Keratinocyte (primary cell): ENCODE data around the gene GPR39. TPM values are rescaled to one million over a fixed set of nuclear protein-coding genes. Genes with fewer than 3 reads are reported as not detected.

Experiments used
- DNase-seq: peaks from one replicate; pipeline ENCODE4 v3.0.0-alpha.2; 2011; ENCODE audit warnings: low read depth, missing footprints, low spot score
- FAIRE-seq: peaks from 2 replicates; lab custom pipeline; 2011; peaks lifted over from hg19 to GRCh38; lab: Jason Lieb, UNC
- H2AFZ ChIP-seq: 2 replicates; pipeline ENCODE4 v1.6.0; 2012; ENCODE audit warnings: low read length, control low read depth, inconsistent platforms; ENCODE audit not compliant: control insufficient read depth
- H3K27ac ChIP-seq: 2 replicates; pipeline ENCODE4 v1.5.1; 2011; ENCODE audit warnings: low read length; ENCODE audit not compliant: control insufficient read depth, insufficient read depth
- H3K27me3 ChIP-seq: 3 replicates; pipeline ENCODE4 v1.6.0; 2011; ENCODE audit warnings: low read length; ENCODE audit not compliant: control insufficient read depth, insufficient read depth; ENCODE audit errors: extremely low read depth
- H3K36me3 ChIP-seq, 2 experiments: 2 replicates in 1 of 2; 3 replicates in 1 of 2; pipeline ENCODE4 v1.5.1; 2011; ENCODE audit warnings: low read length in 2 of 2, mild to moderate bottlenecking in 1 of 2; ENCODE audit not compliant: control insufficient read depth in 2 of 2, insufficient read depth in 2 of 2; ENCODE audit errors: extremely low read depth in 1 of 2
- H3K4me1 ChIP-seq: 3 replicates; pipeline ENCODE4 v1.5.1; 2011; ENCODE audit warnings: low read length; ENCODE audit not compliant: control insufficient read depth, insufficient read depth; ENCODE audit errors: extremely low read depth
- H3K4me2 ChIP-seq: 3 replicates; pipeline ENCODE4 v1.6.0; 2011; ENCODE audit warnings: low read depth, low read length; ENCODE audit not compliant: control insufficient read depth, insufficient read depth; ENCODE audit errors: extremely low read depth
- H3K4me3 ChIP-seq, 3 experiments: fragments of 200-600 bp in 1 of 3; sonication (generic) in 1 of 3; 2 replicates in 2 of 3; 3 replicates in 1 of 3; pipeline ENCODE4 v1.5.1; 2011 to 2016; ENCODE audit warnings: low read length in 3 of 3, mild to moderate bottlenecking in 3 of 3, control low read depth in 2 of 3, inconsistent platforms in 1 of 3, low read depth in 1 of 3, mixed read lengths in 1 of 3, mixed run types in 1 of 3, moderate library complexity in 1 of 3; ENCODE audit not compliant: control insufficient read depth in 2 of 3, insufficient read depth in 2 of 3; ENCODE audit errors: extremely low read depth in 1 of 3
- H3K79me2 ChIP-seq: 2 replicates; pipeline ENCODE4 v1.6.0; 2012; ENCODE audit warnings: low read length; ENCODE audit not compliant: control insufficient read depth, insufficient read depth
- H3K9ac ChIP-seq: 3 replicates; pipeline ENCODE4 v1.6.0; 2011; ENCODE audit warnings: low read length; ENCODE audit not compliant: control insufficient read depth, insufficient read depth; ENCODE audit errors: extremely low read depth
- H3K9me1 ChIP-seq: 3 replicates; pipeline ENCODE4 v1.6.0; 2011; ENCODE audit warnings: low read length; ENCODE audit not compliant: control insufficient read depth, insufficient read depth; ENCODE audit errors: extremely low read depth
- H3K9me3 ChIP-seq: 2 replicates; pipeline ENCODE4 v1.5.1; 2012; ENCODE audit warnings: low read depth, low read length; ENCODE audit not compliant: control insufficient read depth
- H4K20me1 ChIP-seq: 3 replicates; pipeline ENCODE4 v1.6.0; 2011; ENCODE audit warnings: low read length; ENCODE audit not compliant: control insufficient read depth, insufficient read depth; ENCODE audit errors: extremely low read depth
- EZH2 ChIP-seq: IDR thresholded peaks from one replicate; pipeline ENCODE4 v1.6.1; 2012; ENCODE audit warnings: inconsistent platforms, mild to moderate bottlenecking, low read length, moderate library complexity
- dilution Hi-C: fragments of 300-500 bp; cut with MboI; formaldehyde crosslinking; loops from one replicate; pipeline ENCODE4 v1.7.0; 2020; ENCODE audit warnings: low sequenced_read_pairs; ENCODE audit not compliant: extremely low pct_ligation_motif_present
- polyA plus RNA-seq, 5 experiments: library from polyadenylated mRNA; depleted of rRNA in 3 of 5; stranded (reverse) in 3 of 5; stranded (forward) in 1 of 5; unstranded in 1 of 5; fragments of >200 nt; gene quantifications; 1 replicate in 1 of 5; 2 replicates in 3 of 5; 3 replicates in 1 of 5; pipeline versions ENCODE4 v1.2.1 to v1.2.3, GENCODE V29; 2011 to 2012; ENCODE audit warnings: missing spikeins in 2 of 5, low read depth in 1 of 5, low replicate concordance in 1 of 5
- TF ChIP-seq, protein P1 (sequence below), 3 experiments: IDR thresholded peaks in 1 of 3; conservative IDR thresholded peaks in 1 of 3; optimal IDR thresholded peaks in 1 of 3; 2 replicates in 2 of 3; 3 replicates in 1 of 3; pipeline versions ENCODE3 to v1.5.1; 2011; ENCODE audit warnings: low read length in 3 of 3, mild to moderate bottlenecking in 3 of 3, moderate library complexity in 2 of 3, control low read depth in 1 of 3, inconsistent platforms in 1 of 3; ENCODE audit not compliant: insufficient read depth in 2 of 3; ENCODE audit errors: extremely low read depth in 1 of 3

GPR39 gene
- polyA plus RNA-seq, 1 donor (not counting 4 experiments of a cell fraction or from before 2014, with no cell fraction given), result 4.7 TPM

DNA sequence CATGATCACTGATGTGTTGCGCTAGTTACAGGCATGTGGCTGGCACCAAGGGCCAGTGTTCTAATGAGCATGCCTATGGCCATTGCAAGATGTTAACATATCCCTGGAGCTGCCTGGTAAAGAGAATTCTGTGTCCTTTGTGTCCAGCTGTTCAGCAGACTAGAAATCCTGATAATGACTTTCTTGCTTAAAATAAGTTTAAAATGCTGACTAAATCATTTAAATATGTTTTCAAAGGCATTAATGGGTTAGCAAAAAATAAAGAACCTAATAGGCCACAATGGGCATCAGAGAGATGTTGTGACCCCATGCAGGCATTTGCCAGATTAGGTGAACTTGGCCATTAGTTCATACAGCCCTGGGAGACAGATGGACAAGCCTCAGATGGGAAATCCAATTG lies 67.5 kb downstream of the GPR39 start:
- no peaks in the 10 kb centered on the region for H4K20me1 ChIP-seq
- no peaks in the 10 kb centered on the region for H3K9me1 ChIP-seq
- DNase-seq, result no peak
- H3K27me3 ChIP-seq, result no peaks in the 10 kb centered on the region
- H3K9me3 ChIP-seq, result no peaks in the 10 kb centered on the region
- H3K4me1 ChIP-seq, result no peaks in the 10 kb centered on the region
- H3K36me3 ChIP-seq, result no peaks in the 10 kb centered on the region
- no peak for TF ChIP-seq EZH2
- TF ChIP-seq, protein P1, sequence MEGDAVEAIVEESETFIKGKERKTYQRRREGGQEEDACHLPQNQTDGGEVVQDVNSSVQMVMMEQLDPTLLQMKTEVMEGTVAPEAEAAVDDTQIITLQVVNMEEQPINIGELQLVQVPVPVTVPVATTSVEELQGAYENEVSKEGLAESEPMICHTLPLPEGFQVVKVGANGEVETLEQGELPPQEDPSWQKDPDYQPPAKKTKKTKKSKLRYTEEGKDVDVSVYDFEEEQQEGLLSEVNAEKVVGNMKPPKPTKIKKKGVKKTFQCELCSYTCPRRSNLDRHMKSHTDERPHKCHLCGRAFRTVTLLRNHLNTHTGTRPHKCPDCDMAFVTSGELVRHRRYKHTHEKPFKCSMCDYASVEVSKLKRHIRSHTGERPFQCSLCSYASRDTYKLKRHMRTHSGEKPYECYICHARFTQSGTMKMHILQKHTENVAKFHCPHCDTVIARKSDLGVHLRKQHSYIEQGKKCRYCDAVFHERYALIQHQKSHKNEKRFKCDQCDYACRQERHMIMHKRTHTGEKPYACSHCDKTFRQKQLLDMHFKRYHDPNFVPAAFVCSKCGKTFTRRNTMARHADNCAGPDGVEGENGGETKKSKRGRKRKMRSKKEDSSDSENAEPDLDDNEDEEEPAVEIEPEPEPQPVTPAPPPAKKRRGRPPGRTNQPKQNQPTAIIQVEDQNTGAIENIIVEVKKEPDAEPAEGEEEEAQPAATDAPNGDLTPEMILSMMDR (optimal IDR thresholded peaks at IDR 0.05 in 1 of 3, IDR thresholded peaks at IDR 0.05 in 1 of 3, conservative IDR thresholded peaks at IDR 0.05 in 1 of 3; ENCODE audit: extremely low read depth in 1 of 3, insufficient read depth in 2 of 3, low read length in 3 of 3), result no peak
- no peak overlapping the region for H3K9ac ChIP-seq
- H3K4me2 ChIP-seq, result no peak overlapping the region
- no peak for FAIRE-seq
- H2AFZ ChIP-seq, result no peak overlapping the region
- dilution Hi-C loops, result no loop called here
- H3K79me2 ChIP-seq, result no peaks in the 10 kb centered on the region
- no peak overlapping the region for H3K4me3 ChIP-seq
- no peak overlapping the region for H3K27ac ChIP-seq

GRCh38 chr2:132488491-132488890 lies 71.9 kb downstream of the GPR39 start:
- DNase-seq, result no peak
- no peaks in the 10 kb centered on the region for H3K36me3 ChIP-seq
- H3K27me3 ChIP-seq, result no peaks in the 10 kb centered on the region
- H3K9me1 ChIP-seq, result no peaks in the 10 kb centered on the region
- no peaks in the 10 kb centered on the region for H3K4me1 ChIP-seq
- no peak overlapping the region for H3K9ac ChIP-seq
- H3K27ac ChIP-seq, result no peak overlapping the region
- dilution Hi-C loops, result no loop called here
- no peaks in the 10 kb centered on the region for H3K9me3 ChIP-seq
- H2AFZ ChIP-seq, result no peak overlapping the region
- no peak overlapping the region for H3K4me2 ChIP-seq
- no peak overlapping the region for H3K4me3 ChIP-seq
- FAIRE-seq, result no peak
- H4K20me1 ChIP-seq, result no peaks in the 10 kb centered on the region
- TF ChIP-seq, protein P1 (optimal IDR thresholded peaks at IDR 0.05 in 1 of 3, IDR thresholded peaks at IDR 0.05 in 1 of 3, conservative IDR thresholded peaks at IDR 0.05 in 1 of 3; ENCODE audit: extremely low read depth in 1 of 3, insufficient read depth in 2 of 3, low read length in 3 of 3), result no peak
- no peak for TF ChIP-seq EZH2
- no peaks in the 10 kb centered on the region for H3K79me2 ChIP-seq
